H54 (cell line): ENCODE measurements around the gene TACR2.

Experiments
- DNase-seq: peaks from one replicate; pipeline ENCODE4 v3.0.0; 2011; ENCODE audit warnings: low spot score, mixed read lengths; ENCODE audit not compliant: insufficient read length
- FAIRE-seq: peaks from 3 replicates; lab custom pipeline; 2011; peaks lifted over from hg19 to GRCh38; lab: Jason Lieb, UNC
- POLR2A ChIP-seq: IDR thresholded peaks from 2 replicates; pipeline ENCODE4 v1.6.1; 2011; ENCODE audit warnings: low read depth, mild to moderate bottlenecking, low read length

The TACR2 gene

DNA sequence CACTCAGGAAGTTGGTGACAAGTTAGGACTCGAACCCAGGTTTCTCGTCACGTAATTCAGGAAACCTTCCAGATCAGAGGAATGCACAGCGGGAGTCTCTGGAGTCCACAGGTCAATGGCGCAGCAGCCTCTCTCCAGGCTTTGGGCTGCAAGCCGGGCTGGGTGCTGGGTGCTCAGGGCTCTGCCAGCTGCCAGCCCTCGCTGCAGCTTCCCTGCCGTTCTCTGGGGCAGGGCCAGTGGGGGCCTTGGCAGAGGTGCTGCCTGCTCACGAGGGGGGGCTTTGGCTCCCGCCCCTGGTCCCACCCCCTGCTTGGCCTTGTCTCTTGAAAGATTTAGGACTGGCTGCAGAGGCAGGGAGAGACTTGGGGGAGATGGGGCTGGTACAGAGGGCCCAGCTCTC lies at the start of gene TACR2:
Gene TACR2, minus strand, starts transcription at position 224 of the 400 bp plus-strand sequence. CDS start 595 bp downstream, outside the sequence.
- DNase-seq (no peak), FAIRE-seq (no peak)
- no peak for TF ChIP-seq POLR2A

DNA sequence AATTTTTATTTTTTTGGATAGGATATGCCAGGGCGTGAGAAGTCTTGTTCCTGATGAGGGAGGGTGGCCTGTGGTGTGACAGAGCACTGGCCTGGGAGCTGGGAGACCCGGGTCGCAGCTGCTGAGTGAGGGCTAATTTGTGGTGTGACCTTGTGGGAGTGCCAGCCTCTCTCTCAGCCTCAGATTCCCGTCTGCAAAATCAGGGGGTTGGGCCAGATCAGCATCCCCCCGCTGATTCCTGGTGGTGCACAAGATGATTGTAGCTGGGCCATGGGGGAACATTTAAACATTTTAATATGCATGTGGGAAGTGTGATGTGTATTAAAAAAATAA lies 49.4 kb upstream of the TACR2 start:
- FAIRE-seq = no peak
- DNase-seq = no peak
- TF ChIP-seq POLR2A = no peak

GRCh38 chr10:69465457-69466157 lies 48.9 kb upstream of the TACR2 start:
- DNase-seq (no peak), FAIRE-seq (no peak)
- TF ChIP-seq POLR2A = no peak

GRCh38 chr10:69464801-69465401 lies 48.2 kb upstream of the TACR2 start:
- no peak for DNase-seq
- no peak for TF ChIP-seq POLR2A
- no peak for FAIRE-seq

DNA sequence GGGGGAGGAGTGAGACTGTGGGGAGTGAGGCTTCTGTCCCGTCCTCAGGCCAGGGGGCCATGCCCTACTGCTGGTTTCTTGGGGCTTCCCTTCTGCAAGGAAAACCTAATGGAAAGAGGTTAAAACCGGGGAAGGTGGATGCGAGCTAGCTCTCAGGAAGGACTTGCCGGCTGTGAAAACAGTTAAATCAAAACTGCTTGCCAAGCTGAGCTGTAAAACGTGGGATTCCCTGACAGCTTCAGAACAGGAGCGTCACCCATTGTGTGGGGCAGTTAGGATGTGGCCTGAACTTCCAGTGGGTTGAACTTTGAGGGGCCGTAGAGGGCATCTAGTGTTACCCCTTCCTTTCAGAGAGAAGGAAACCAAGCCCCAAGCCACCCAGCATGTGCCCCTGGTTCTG lies 47.7 kb upstream of the TACR2 start:
- no peak for FAIRE-seq
- TF ChIP-seq POLR2A = no peak

GRCh38 chr10:69463886-69464285 lies 47.2 kb upstream of the TACR2 start:
- no peak for FAIRE-seq
- no peak for DNase-seq
- TF ChIP-seq POLR2A = no peak

More for the DNA sequence above, 47.7 kb upstream of the TACR2 start:
- no peak for DNase-seq

DNA sequence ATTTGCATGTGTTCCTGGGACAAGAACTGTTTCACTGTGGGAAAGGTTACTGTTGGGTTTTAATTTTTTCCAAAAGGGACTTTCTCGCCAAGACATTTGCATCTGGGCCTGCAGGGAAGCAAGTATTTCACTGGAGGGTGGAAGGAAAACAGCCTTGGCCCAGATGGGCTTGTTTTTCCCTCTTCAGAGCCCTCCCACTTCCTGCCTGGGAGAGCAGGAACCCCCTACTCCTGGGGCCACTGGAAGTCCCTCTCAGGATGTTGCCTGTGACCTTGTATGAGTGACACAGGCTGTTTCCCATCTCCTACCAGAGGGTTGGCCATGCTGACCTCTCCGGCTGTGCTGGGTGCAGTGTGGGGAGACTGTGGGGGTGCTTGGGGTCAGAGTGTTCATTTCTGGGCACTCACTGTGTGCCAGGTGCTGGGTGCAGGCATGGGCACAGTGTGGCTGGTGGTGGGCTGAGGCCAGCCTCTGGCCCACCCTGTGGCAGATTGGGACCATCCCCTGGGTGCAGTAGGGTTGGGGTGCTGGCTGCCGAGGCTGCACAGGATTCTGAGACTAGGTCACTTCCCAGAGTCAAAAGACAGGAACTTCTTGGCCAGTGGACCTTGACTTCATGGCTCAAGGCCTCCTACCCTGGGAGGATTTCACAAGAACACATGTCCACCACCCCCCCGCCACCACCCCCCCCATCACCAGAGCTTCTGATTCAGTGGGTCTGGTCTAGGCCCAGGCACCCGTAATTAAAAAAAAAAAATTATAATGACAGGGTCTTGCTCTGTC lies 44.7 kb upstream of the TACR2 start:
- no peak for FAIRE-seq
- no peak for TF ChIP-seq POLR2A

DNA sequence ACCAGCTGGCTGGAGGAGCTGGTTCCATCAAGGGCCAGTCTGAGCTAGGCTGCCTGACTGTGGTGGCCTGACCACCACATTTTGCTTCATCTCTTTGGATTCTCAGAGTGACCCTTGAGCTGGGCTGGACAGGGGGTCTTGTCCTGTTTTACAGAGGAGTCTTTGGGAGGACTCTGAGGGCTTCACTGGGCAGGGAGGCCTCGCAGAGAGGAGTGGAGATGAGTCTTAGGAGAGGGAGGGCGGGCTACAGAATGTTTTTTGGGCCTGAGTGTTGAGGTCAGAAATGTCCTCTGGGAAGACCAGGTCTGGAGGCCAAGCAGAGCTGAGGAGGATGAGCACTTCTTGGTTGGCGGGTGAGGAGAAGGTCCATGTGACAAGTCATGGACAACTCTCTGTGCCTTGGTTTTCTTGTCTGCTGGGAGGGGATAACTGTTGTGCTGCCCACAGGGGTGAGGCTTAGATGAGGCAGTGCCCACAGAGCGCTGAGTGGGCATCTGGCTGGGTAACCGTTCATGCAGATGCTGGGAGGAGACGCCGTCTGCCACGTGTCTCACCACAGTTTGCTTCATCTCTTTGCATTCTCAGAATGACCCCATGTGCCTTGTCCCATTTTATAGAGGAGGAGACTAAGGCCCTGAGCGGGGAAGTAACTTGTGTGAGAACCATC lies 44.0 kb upstream of the TACR2 start:
- TF ChIP-seq POLR2A = no peak
- no peak for DNase-seq
- FAIRE-seq = no peak

More for the DNA sequence above, 44.7 kb upstream of the TACR2 start:
- DNase-seq = no peak

DNA sequence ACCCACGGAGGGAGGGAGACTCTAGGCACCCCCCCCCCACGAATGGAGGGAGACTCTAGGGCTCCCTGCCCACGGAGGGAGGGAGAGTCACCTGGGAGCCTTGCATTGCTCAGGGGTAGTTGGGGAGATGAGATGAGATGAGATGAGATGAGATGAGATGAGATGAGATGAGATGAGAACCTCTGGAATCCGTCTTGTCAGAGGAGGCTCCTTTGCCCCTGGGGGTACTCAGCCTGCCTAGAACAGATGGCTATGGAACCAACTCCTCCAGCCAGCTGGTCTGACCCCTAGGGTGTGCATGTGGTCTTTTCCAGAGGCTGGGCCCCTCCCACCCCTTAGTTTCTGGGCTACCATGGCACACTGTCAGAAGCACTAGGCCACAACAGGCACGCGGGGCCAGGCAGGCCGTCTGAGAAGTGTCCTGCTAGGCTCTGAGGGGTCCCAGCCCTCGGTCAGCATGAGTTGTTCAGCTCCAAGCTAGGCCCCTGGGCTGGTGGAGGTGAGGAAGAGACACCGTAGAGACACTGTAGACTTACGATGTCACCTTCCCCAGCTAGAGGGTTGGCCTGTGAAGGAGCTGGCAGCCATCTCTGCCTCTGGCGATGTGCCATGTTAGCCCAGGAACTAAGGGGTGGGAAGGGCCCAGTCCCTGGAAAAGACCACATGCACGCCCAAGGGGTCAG lies 43.3 kb upstream of the TACR2 start:
- DNase-seq (no peak), FAIRE-seq (no peak)
- TF ChIP-seq POLR2A = no peak

DNA sequence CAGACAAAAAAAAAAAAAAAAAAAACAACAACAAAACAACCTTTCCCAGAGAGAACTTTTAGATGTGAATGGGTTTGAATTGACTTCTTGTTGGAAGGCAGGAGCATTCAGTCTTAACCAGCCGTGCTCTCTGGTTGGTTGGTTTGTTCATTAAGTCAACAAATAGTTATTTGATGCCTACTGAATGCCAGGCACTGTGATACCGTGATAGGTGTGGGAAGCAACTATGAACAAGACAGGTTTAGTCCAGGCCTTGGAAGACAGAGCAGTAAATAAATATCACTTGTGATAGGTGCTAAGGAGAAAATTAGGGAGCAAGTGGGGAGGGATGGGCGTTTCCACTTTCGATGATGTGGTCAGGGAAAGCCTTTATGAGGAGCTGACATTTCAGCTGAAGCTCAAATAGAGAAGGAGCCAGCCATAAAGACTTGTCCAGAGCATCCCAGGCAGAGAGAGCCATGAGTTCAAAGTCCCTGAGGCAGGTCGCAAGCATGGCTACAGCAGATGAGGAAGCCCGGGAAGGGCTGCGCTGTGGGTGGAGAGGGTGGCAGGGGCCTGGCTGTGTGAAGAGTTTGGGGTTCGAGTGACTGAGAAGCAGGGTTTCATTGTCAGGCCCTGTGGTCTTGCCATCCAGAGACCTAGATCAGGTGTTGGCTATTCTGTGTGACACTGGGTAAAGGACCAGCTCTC lies 42.5 kb upstream of the TACR2 start:
- no peak for TF ChIP-seq POLR2A
- FAIRE-seq (no peak), DNase-seq (no peak)

GRCh38 chr10:69458430-69459100 lies 41.8 kb upstream of the TACR2 start:
- no peak for TF ChIP-seq POLR2A
- no peak for FAIRE-seq
- DNase-seq = no peak

GRCh38 chr10:69457771-69458237 lies 41.1 kb upstream of the TACR2 start:
- FAIRE-seq (peak; percentile 30), DNase-seq (no peak)
- no peak for TF ChIP-seq POLR2A
